Stimulated activated CD4-positive, alpha-beta T cell treated with anti-CD3 and anti-CD28 coated beads, Interleukin-4, amount 100 ng/mL, for 48 hours (primary cell): ENCODE data around the gene POLR3B.
"Not testable (repeated sequence)": the region's sequence is repeated elsewhere in the genome, so short reads cannot be mapped to it uniquely, and the experiment has no call there.

Source experiments
- DNase-seq, 2 donors: peaks; one replicate each; pipeline ENCODE4 v3.0.0-alpha.2; 2020; ENCODE audit warnings: low read depth in 2 of 2

POLR3B gene

DNA sequence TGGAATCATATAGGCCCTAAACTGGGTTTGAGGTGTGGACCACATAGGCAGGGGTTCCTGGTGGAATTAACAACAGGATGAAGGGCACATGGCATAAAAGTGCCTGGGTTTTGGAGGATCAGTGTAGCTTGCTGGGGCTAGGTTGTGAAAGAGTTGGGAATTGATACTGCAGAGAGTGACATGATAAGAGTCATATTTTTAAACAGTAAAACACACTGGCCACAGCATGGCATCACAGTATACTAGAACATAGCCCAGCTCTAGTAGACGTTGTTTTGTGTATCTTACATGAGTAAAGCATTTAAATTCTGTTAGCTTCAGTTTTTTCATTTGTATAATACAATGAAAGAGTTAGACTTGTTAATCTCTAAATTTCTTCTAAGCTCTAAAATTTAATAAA lies 102.0 kb downstream of the POLR3B start:
- DNase-seq = no peak

DNA sequence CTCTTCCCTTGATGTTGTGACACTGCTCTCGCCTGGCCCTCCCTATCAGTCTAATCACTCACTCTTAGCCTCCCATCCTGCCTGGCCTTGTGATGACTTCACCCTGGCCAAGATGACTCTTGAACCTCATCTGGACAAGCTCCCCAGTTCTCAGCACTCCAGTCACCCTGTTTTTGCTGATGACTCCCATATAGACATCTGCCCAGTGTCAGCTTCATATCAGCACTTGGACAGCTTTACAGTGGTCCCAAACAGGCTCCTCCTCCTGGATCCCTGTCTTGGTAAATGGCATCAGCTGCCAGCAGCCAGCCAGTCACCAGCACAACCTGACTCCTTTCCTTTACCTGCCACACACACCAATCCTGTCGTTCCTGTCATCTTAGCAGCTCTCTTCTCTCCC lies 104.2 kb downstream of the POLR3B start:
- DNase-seq = no peak

- not testable (repeated sequence) for DNase-seq
Measured at GRCh38 chr12:106465605-106466004, 108.1 kb downstream of the POLR3B start.

- not testable (repeated sequence) for DNase-seq
Measured at GRCh38 chr12:106475662-106476061, 118.1 kb downstream of the POLR3B start.

DNA sequence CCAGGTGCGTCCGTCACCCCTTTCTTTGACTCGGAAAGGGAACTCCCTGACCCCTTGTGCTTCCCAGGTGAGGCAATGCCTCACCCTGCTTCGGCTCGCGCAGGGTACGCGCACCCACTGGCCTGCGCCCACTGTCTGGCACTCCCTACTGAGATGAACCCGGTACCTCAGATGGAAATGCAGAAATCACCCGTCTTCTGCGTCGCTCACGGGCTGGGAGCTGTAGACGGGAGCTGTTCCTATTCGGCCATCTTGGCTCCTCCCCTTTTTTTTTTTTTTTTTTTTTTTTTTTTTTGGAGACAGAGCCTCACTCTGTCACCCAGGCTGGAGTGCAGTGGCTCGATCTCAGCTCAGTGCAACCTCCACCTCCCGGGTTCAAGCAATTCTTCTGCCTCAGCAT lies 120.1 kb downstream of the POLR3B start:
- not testable (repeated sequence) for DNase-seq

DNA sequence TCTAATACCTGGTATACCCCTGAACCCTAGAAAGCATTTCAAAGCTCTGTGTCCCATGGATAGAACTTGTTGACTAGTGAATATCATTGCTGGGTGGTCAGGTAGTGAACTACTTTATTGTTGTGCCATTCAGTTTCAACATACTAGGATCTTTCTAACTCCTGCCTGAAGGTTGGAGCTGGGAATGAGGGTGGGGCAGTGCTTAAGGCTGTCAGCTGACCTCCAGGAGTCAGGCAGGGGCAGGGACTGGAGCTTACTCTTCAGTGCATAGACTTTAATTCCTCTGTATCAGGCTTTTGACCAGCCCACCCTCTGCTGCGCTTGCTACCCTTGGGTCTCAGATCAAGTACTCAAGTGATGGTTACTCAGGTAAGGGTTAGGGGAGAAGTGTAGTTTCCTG lies 122.7 kb downstream of the POLR3B start:
- DNase-seq = no peak

DNA sequence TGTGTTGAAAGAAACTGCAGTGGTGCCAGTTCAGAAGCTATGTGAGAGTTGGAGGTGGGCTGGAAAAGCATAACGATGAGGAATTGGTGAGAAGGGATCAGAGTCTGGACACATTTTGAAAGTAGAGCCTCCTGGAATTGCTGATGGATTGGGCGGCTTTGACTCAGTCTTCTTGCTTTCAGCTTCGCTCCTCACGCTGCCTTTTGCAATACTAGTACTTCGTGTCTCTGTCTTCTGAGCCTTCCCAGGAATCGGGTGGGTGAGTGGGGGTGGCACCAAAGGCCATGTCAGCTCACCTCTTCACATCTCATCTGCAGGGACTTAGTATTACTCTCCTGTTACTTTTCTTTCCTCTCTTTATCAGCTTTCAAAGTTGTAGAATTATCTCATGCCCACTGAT lies 123.7 kb downstream of the POLR3B start:
- no peak for DNase-seq

GRCh38 chr12:106487664-106488063 lies 130.1 kb downstream of the POLR3B start:
- no peak for DNase-seq

- no peak for DNase-seq
Measured at GRCh38 chr12:106488884-106489283, 131.3 kb downstream of the POLR3B start.

DNA sequence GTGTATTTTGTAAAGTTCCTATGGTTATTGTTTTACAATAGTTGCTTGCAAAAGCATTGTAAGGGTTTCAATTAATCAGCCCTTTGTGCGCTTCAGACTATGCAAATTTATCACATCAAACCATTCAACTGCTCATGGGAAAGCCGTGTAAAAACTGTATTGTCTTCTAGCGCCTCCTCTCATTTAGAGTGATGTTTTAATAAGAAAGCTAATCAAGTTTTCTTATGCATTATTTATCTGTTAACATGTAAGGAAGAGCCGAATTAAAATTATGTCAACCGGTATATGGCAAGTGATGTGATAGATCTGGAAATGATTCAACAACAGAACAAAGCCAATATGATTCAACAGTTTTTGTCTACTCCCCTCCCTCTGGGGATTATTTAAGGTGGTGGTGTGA lies 132.7 kb downstream of the POLR3B start:
- no peak for DNase-seq

- no peak for DNase-seq
Measured at GRCh38 chr12:106492857-106493256, 135.3 kb downstream of the POLR3B start.

DNA sequence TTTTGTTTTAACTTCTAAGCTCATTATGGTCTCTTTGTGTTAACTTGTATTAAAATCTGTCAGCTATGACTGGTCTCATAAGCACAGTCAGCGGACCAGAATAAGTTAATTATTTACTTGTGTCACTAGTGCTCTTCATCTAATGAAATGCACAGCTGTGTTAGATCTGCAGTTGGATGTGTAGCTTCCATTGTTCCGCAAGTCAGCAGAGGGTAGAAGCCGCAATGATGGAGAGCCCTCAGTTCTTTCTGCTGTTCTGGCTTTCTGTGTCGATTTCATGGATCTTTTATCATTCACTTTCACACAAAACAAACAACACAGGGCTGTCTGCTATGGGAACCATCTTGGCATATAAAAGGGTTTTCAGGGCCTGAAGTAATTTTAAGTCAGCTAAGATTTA lies 136.0 kb downstream of the POLR3B start:
- DNase-seq = no peak

- DNase-seq = no peak
Measured at GRCh38 chr12:106495354-106495965, 137.9 kb downstream of the POLR3B start.

DNA sequence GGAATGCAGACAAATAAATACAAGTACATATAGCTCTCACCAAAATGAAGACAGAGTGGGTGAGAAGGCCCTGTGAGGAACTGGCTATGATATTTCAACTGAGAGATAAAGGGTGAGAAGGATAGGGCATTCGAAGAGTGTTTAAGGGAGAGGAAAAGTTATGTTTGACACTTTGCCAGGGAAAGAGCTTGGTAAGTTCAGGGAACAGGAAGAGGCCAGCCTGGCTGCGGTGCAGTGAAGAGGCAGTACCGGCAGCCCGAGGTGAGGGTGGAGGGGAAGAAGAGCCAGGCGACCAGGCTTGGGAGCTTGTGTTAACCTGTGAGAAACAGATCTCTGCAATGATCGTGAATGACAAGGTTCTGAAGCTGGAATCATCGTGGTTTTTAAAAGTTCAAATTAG lies 140.5 kb downstream of the POLR3B start:
- DNase-seq = no peak

GRCh38 chr12:106499628-106500027 lies 142.1 kb downstream of the POLR3B start:
- DNase-seq = no peak

DNA sequence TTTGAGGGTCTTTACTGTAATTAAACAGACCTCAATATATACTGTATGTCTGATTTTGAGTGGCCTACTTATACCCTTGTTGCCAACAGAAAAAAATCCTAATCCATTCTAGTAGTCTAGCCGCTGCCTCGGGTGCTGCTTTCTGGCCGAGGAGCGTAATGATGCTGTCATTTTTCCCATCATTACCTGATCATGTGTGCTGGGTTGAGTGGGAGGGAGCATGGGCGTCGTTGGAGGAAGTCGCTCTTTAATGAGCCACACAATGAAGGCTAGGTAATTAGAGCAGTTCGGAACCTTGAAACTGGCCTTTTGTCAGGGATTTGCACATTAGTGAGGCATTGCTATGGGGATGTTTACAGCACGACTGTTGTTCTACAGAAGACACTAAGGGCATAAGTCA lies 149.1 kb downstream of the POLR3B start:
- DNase-seq = no peak

DNA sequence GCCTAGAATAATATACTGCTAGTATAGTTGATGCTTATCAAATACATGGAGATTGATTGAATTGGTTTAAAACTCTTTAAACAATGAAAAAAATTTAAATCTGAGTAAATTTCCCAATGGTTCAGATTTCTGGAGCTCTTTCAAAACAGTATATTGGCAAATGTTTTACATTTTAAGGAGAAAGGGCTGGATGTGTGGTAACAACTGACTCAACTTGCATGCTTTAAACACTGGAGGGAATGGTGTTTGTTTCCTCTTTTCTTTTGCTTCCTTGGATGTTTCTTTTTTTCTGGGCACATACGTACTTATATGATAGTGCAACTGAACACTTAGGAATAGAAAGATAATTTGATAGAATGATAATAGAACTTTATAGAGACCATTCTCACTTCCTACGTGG lies 151.4 kb downstream of the POLR3B start:
- no peak for DNase-seq

DNA sequence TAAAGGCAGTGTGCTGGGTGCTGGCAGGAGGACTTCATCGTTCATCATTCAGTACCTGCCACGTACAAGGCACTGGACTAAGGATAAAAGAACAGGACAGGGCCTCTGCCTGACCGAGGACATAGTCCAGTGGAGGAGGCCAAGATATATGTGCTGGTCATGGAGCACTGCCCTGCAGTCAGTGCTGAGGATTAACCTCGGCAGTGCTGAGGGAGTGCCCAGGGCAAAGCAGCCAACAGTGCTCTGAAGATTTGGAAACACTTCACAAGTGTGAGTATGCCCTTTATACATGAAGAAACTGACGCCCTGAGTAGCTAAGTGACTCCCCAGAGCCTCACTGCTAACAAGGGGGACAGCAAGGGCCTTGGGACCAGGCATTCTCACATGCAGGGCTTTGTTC lies 153.8 kb downstream of the POLR3B start:
- DNase-seq = no peak

DNA sequence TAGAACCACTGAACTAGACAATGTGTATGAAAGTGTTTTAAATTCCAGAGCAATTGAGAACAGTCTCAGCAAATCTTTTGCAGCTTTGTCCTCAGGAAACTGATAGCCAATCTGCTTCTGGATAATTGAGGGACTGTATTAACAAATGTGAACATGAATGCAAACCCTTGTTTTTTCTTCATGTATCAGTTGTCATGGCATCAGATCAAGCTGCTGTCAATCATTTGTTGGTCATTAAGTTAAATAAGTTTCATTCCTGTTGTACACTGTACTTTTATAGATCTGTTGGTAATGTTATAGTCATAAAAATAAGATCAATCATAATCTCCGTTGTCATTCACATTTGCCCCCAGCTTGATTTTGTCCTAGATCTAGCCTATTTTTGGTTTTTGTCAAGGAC lies 159.8 kb downstream of the POLR3B start:
- no peak for DNase-seq

DNA sequence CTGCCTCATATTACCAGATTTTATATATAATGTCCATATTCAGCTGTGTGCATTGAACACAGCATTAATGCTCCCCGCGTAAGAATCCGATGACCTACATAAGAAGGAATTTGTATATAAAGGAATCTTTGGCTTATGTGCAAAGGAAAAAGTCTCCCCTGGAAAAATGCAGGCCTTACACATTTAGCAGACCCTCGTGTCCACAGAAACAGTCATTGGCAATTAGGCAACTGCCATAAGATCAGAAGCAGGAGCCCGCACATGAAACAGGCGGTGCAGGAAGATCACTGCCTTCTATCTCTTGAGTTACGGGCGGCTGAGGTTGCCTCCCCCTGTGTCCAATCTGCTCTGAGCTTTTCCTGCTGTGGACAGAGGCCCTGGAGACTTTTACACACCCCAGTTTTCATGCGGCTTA lies 162.1 kb downstream of the POLR3B start:
- no peak for DNase-seq

- DNase-seq = no peak
Measured at GRCh38 chr12:106521901-106522300, 164.4 kb downstream of the POLR3B start.

DNA sequence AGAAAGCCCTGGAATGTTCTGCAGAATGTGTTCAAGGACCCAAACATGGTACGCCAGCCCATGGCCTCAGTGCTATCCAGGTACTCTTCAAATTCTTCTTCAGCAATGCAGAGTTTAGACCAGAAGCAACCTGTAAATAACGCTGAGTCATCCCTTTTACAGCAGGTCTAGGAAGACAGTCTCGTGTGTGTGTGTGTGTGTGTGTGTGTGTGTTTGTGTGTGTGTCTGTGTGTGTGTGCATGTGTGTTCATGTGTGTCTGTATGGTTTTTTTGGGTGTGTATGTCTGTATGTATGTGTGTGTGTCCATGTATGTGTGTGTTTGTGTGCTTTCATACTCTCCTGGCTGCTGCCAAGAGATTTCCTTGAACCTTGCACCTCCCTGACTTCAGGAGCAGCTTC lies 165.2 kb downstream of the POLR3B start:
- DNase-seq = no peak

- DNase-seq = no peak
Measured at GRCh38 chr12:106527356-106527755, 169.8 kb downstream of the POLR3B start.

- no peak for DNase-seq
Measured at GRCh38 chr12:106541201-106541600, 183.7 kb downstream of the POLR3B start.
